C4-2B (cell line): ENCODE measurements around the gene CDCA8.

Experiments
- ZFX ChIP-seq: fragments of 450-650 bp; IDR thresholded peaks from 2 replicates; pipeline ENCODE4 v1.6.1; 2017
- TF ChIP-seq, protein P1 (sequence below): fragments of 450-650 bp; conservative IDR thresholded peaks from 2 replicates; pipeline ENCODE4 v1.5.1; 2017; ENCODE audit warnings: mild to moderate bottlenecking

DNA sequence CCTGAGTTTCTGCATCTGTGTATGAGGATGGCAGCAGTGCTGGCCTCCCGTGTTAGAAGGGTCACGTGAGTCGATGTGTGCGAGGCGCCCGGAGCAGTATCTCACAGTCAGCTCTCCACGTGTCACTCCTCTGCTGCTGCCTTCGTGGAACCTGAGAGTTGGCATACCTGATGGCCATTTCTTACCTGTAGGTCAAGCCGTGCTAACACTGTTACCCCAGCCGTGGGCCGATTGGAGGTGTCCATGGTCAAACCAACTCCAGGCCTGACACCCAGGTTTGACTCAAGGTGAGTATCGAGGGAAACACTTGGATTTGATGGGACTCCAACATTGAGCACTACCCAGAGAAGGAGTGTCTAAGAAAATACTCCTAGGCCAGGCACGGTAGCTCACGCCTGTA is 10.7 kb downstream of the CDCA8 start:
- TF ChIP-seq, protein P1, sequence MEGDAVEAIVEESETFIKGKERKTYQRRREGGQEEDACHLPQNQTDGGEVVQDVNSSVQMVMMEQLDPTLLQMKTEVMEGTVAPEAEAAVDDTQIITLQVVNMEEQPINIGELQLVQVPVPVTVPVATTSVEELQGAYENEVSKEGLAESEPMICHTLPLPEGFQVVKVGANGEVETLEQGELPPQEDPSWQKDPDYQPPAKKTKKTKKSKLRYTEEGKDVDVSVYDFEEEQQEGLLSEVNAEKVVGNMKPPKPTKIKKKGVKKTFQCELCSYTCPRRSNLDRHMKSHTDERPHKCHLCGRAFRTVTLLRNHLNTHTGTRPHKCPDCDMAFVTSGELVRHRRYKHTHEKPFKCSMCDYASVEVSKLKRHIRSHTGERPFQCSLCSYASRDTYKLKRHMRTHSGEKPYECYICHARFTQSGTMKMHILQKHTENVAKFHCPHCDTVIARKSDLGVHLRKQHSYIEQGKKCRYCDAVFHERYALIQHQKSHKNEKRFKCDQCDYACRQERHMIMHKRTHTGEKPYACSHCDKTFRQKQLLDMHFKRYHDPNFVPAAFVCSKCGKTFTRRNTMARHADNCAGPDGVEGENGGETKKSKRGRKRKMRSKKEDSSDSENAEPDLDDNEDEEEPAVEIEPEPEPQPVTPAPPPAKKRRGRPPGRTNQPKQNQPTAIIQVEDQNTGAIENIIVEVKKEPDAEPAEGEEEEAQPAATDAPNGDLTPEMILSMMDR = no peak
- no peak for TF ChIP-seq ZFX
